Measurements from ENCODE around the gene ARHGEF2. TPM values are rescaled to one million over a fixed set of nuclear protein-coding genes. Genes with fewer than 3 reads are reported as not detected.

Gene ARHGEF2
- total and polyA plus RNA-seq, 2 of the 13 experiments (the other 11 are each of a cell fraction or from before 2014, with no cell fraction given), result 16.1 to 32.1 TPM

GRCh38 chr1:155911156-155912055 lies 66.9 kb downstream of the ARHGEF2 start, which contains the start of gene RIT1 (continued):
- TF ChIP-seq ZNF577 (CRISPR knock-in tag; IDR thresholded peaks at IDR 0.05; ENCODE audit: borderline replicate concordance, low read depth), result no peak
- TF ChIP-seq TCF7L2 (IDR thresholded peaks at IDR 0.05; ENCODE audit: low read depth, low read length), result no peak
- no peak for TF ChIP-seq SNAPC2 (CRISPR knock-in tag; IDR thresholded peaks at IDR 0.05)
- peak; percentile 96 for TF ChIP-seq AGO1 (IDR thresholded peaks at IDR 0.05; ENCODE audit: low read depth, low read length, poor library complexity, severe bottlenecking)
- no peak for TF ChIP-seq ZNF33A (CRISPR knock-in tag; IDR thresholded peaks at IDR 0.05; ENCODE audit: borderline replicate concordance)
- no peak for TF ChIP-seq HDAC2 (CRISPR knock-in tag; IDR thresholded peaks at IDR 0.05)
- TF ChIP-seq ZNF10 (CRISPR knock-in tag; IDR thresholded peaks at IDR 0.05; ENCODE audit: borderline replicate concordance, low read depth), result no peak
- peak; percentile 60; the same call in 1 of the 2 replicates for TF ChIP-seq SIN3A (IDR thresholded peaks at IDR 0.05; ENCODE audit: borderline replicate concordance, low read depth, low read length)
- no peak for TF ChIP-seq GLI4 (CRISPR knock-in tag; IDR thresholded peaks at IDR 0.05; ENCODE audit: borderline replicate concordance)
- peak; percentile 50; the same call in 1 of the 2 replicates for TF ChIP-seq ARNTL (CRISPR knock-in tag; IDR thresholded peaks at IDR 0.05)
- no peak for TF ChIP-seq PLRG1 (conservative IDR thresholded peaks at IDR 0.05)
- no peak for TF ChIP-seq NFE2L2 (IDR thresholded peaks at IDR 0.05; ENCODE audit: low read length)
- TF ChIP-seq RBAK (CRISPR knock-in tag; IDR thresholded peaks at IDR 0.05), result no peak
- 0 out of 2 replicates have a peak, but pooled peaks have one; percentile 36 for TF ChIP-seq FOXO1 (CRISPR knock-in tag; IDR thresholded peaks at IDR 0.05)
- no peak for TF ChIP-seq ZBTB43 (CRISPR knock-in tag; conservative IDR thresholded peaks at IDR 0.05)
- TF ChIP-seq KLF13 (CRISPR knock-in tag; IDR thresholded peaks at IDR 0.05), result no peak
- no peak for TF ChIP-seq HOXA9 (CRISPR knock-in tag; IDR thresholded peaks at IDR 0.05; ENCODE audit: borderline replicate concordance)
- TF ChIP-seq ZNF766 (CRISPR knock-in tag; IDR thresholded peaks at IDR 0.05; ENCODE audit: borderline replicate concordance), result no peak
- no peak for TF ChIP-seq HES4 (CRISPR knock-in tag; IDR thresholded peaks at IDR 0.05; ENCODE audit: borderline replicate concordance)
- no peak for TF ChIP-seq ZNF205 (CRISPR knock-in tag; IDR thresholded peaks at IDR 0.05)
- TF ChIP-seq DPF2 (CRISPR knock-in tag; IDR thresholded peaks at IDR 0.05; ENCODE audit: borderline replicate concordance, low read depth), result no peak
- peak; percentile 20; the same call in 1 of the 2 replicates for TF ChIP-seq IRF2 (CRISPR knock-in tag; IDR thresholded peaks at IDR 0.05)
- no peak for TF ChIP-seq HIVEP1 (CRISPR knock-in tag; IDR thresholded peaks at IDR 0.05)
- no peak; the same call in 1 of the 2 replicates for TF ChIP-seq ISL2 (CRISPR knock-in tag; IDR thresholded peaks at IDR 0.05)
- TF ChIP-seq ZBTB37 (CRISPR knock-in tag; IDR thresholded peaks at IDR 0.05), result no peak
- TF ChIP-seq ZNF83 (CRISPR knock-in tag; IDR thresholded peaks at IDR 0.05; ENCODE audit: borderline replicate concordance), result no peak
- TF ChIP-seq ZNF530 (CRISPR knock-in tag; IDR thresholded peaks at IDR 0.05; ENCODE audit: low read depth), result no peak
- no peak for TF ChIP-seq KLF11 (CRISPR knock-in tag; IDR thresholded peaks at IDR 0.05)

Measured in HepG2 (cell line).